DOHH2 (cell line): ENCODE measurements around the gene UCHL5.

Source experiments
- CTCF ChIP-seq: fragments of 200-600 bp; sonication (generic); IDR thresholded peaks from one replicate; pipeline ENCODE4 v1.5.1; 2014; ENCODE audit warnings: antibody characterized with exemption, mild to moderate bottlenecking, low read depth, low read length; ENCODE audit not compliant: poor library complexity, severe bottlenecking
- EZH2phosphoT487 ChIP-seq: fragments of 200-600 bp; sonication (generic); IDR thresholded peaks from 2 replicates; pipeline ENCODE4 v1.6.1; 2017; ENCODE audit warnings: borderline replicate concordance, mild to moderate bottlenecking, antibody characterized with exemption, low read length, moderate library complexity, mixed read lengths

DNA sequence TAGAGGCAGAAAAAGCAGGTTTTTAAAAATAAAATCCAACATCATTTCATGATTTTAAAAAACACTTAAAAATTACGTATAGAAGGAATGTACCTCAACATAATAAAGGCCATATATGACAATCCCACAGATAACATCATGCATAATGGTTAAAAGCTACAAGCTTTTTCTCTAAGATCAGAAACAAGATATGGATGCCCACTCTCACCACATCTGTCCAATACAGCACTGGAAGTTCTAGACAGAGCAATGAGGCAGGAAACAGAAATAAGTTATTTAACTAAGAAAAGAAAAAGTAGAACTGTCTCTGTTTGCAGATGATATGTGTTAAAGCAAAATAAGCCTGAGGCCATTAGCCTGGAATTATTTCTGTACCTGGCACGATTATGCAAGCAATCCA lies 96.3 kb downstream of the UCHL5 start:
- no peak for TF ChIP-seq CTCF
- TF ChIP-seq EZH2phosphoT487, result no peak
